Measurements from ENCODE around the gene OR8B3.
"Not testable (repeated sequence)": the region's sequence is repeated elsewhere in the genome, so short reads cannot be mapped to it uniquely, and the experiment has no call there.

OR8B3 gene, protein sequence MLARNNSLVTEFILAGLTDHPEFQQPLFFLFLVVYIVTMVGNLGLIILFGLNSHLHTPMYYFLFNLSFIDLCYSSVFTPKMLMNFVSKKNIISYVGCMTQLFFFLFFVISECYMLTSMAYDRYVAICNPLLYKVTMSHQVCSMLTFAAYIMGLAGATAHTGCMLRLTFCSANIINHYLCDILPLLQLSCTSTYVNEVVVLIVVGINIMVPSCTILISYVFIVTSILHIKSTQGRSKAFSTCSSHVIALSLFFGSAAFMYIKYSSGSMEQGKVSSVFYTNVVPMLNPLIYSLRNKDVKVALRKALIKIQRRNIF

DNA sequence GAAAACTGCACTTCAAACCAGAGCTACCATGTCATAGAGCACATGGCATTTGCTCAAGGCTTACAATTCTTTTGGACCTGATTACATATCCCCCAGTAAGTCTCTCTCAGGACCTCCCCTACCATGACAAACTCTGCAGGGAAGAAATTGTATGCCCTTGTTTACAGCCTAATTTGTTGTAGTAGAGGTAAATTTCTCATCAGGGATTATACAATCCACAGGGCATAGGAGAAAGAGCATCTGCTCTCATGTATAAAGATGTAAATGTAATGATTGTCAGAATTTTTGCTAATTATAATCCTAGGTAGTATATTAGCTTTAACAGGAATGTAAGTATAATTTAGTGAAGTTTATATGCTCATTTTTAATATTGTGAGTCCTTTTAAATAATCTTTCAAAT, at the start of gene OR8B3:
TSS of gene OR8B3 (minus strand) at position 101 of the 400 bp plus-strand sequence. CDS start 1,673 bp downstream, outside the sequence.
- DNase-seq = no peak

DNA sequence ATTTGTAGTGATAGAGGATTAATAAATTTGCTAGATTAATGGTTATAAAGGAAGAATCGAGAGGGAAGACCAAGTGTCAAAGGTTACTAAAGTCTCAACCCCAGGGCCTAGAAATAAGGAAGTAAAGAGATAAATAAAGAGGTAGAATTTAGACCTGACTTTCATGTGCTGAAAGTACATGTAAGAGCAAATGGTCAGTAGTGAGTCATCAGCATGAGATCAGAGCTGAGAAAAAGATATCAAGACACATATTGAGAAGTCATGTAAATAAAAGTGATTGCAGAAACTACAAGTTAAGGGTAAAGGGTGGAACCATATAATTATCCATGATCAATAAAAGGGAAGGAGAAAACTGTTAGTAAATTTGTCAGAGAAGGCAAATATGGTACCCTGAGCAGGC, 48.1 kb upstream of the OR8B3 start:
- no peak for DNase-seq

DNA sequence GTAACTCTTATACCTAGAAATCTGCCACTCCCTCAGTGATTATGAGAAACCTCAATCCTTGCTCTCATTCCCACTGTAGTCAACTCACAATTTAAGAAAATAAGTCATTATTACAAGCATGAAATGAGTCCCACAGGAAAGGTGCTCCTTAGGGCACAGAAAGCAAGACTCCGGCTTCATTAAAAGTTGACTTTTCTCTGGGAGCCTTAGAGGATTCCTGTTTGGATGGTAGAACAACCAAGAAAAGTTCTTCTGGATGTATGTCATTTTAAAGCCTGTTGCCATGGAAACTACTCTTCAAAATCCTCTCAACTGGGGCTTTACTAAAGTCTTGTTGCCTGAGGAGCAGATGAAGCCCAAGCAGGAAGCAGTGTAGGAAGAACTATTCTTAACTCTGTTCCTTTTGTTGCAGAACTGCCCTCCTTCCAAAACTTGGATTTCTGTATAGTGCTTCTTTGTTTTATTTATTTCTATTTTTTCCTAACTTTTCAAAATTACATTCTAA, 46.9 kb upstream of the OR8B3 start, which contains the start of gene OR8B8:
TSS of gene OR8B8 (minus strand) at position 51 of the 505 bp plus-strand sequence. CDS start 4,611 bp downstream, outside the sequence.
- DNase-seq = no peak

DNA sequence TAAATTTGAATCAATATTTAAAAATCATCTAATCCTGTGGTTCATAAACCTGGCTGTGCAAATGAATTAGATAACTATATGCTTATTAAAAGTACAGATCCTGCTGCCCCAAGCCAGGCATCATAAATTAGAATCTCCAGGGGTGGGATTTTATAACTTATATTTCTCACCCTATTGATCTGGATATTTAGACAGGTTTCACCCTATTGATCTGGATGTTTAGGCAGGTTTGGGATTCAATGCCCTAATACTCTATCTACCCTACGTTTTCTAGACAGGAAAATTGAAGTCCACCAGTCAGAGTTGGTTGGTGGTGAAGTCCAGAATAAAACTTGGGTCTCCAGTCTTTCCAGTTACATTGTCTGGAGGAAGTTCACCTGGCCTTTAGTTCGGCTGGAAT, 44.0 kb upstream of the OR8B3 start:
- no peak for DNase-seq

DNA sequence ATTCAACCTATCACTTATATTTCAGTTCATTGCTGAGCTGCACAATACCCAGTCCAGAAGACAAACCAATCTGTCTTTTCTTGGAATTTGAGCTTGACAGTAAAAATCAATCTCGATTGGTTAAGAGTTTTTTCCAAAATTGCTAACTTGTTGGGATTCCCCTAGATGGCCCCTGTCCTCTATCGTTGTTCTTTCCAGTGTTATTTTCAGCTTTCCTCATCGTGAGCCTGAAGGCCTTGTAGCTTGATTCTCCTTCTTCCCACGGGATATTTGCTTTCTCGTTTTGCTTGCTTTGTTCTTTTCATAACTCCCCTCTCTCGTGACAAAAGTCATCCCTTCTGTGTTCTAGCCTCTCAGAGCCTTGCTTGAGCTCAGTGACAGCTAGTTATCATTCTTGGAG, 43.6 kb upstream of the OR8B3 start:
- DNase-seq = no peak

DNA sequence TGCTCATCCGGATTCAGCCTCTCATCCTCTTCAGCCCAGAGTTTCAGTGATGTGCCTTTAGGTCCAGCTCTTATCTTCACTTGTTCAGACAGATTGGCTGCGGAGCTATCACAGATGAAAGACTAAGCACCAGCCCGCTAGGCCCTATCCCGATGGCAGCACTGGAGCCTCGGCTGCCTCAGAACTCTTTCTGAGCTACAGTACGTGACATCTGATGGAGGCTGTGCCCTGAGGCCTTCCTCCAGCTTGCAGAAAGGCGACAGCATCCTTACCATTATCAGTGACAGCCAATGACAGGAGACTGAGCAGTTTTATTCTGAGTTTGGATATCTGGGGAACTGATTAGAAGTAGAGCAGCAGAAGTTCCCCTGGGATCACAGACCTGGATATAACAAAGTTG, 42.7 kb upstream of the OR8B3 start:
- DNase-seq = no peak

DNA sequence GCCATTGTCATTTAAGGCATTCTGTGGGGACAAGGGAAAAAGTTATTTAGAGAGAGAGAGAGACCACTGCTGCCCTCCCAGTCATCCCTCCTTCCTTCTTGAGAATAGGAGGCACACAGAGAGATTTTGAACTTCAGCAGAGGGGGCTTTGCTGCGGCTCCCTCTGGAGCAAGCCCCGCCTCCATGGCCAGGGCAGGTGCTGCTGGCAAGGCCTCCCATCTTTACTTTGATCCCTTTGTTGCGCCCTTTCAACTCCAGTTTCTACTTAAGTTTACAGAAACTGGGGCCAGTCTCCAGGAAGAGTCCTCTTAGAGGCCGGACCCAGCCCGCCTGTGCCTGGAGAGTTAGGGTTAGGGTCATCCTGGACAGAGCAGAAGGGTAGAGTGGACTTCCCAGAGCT, 42.3 kb upstream of the OR8B3 start:
- no peak for DNase-seq

DNA sequence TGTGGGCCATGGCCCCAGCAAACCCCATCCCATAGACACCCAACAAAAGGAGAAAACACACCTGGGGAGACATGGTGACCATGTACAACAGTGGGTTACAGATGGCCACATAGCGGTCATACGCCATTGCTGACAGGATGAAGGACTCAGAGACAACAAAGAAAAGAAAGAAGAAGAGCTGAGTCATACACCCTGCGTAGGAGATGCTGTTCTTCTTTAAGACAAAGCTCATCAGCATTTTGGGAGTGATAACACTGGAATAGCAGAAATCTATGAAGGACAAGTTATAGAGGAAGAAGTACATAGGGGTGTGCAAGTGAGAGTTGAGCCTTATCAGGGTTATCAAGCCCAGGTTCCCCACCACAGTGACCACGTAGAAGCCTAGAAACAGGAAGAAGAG, 41.8 kb upstream of the OR8B3 start:
- DNase-seq = no peak

DNA sequence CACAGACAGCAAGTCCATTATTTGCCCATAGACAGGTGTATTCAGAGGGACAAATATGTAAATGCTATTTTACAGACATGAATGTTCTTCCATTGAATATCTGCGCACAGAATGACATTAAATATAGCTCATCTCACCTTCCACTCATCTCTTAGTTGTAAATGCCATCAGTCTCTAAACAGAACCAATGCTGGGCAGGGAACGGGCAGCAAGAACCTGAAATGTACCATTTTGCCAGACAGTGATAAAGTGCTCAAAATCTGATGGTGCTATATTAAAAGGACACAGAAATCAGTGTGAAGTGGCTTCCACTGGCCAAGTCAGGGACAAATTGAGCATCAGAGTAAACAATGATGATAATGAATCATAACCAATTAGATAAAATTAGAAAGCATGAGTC, 35.9 kb upstream of the OR8B3 start:
- no peak for DNase-seq

DNA sequence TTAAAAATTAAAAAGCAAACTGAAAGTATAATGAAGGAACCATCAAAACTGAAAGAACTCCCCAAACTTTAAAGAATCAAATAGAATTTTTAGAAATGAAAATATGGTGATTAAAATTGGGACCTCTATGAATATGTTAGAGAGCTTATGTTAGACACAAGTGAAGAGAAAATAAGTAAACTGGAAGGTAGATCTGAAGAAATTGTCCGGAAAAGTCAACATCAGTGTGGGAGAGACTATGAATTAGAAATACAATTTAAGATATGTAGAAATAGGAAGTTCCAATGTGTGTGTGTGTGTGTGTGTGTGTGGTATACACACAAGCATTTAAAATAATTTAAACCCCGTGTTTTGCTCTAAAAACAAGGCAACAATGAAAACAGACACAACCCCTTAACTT, 30.8 kb upstream of the OR8B3 start:
- no peak for DNase-seq

DNA sequence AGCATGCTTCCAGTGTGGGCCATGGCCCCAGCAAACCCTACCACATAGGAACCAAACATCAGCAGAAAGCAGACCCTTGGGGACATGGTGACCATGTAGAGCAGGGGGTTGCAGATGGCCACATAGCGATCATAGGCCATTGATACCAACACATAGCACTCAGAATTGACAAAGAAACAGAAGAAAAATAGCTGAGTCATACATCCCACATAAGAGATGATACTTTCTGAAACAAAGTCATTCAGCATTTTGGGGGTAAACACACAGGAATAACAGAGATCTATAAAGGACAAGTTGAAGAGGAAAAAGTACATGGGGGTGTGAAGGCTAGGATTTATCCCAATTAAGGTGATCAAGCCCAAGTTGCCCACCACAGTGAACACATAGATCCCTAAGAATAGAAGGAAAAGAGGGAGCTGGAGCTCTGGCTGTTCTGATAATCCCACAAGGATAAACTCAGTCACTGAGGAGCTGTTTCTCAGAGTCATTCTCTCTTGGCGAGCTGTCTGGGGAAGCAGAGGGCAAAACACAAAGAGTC, 25.6 kb upstream of the OR8B3 start, which contains the start of gene OR8B4:
TSS of gene OR8B4 (minus strand) at position 488 of the 538 bp plus-strand sequence. CDS start at position 488, 0 bp downstream.
- no peak for DNase-seq

DNA sequence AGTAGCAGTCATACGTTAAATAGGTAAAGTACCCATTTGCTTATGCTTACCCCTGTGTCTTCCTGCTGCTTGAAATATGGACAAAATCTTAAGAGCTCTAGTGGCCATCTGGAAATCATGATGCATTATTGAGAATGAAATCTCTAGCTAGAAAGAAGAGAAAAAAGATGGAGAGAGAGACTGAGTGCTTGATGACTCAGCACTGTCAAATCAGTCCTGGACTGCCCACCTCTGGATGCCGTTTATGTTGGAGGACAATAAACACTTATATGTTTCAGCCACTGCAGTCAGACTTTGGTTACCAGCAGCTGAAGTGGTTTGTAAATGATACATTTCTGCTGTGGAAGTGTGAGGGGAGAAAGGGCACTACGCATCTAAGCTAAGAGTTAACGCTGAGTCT, 22.2 kb upstream of the OR8B3 start:
- no peak for DNase-seq

DNA sequence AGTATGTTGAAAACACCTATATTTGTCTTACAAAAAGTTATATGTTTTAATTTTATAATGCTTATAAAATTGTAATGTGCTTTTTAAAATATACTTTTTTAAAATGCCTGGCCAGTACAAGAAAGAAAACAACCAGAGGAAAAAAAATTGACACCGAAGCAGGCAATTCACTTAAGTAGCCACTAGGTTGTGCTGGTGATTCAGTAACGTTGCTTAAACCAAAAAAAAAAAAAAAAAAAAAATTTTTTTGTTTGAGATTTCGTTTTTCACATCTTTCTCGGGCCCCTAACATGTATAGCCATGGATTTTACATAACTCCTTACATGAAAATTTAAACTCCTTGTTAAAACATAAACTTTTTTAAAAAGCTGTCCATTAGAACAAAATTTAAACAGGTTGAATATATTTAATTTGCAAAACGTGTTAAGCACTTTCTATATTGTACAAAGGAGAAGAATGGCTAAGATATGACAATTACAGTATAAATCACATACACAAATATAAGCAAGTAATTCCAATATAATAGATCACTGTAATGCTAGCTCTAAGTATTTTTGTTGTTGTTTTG, 16.6 kb upstream of the OR8B3 start:
- peak; percentile 0 for DNase-seq

DNA sequence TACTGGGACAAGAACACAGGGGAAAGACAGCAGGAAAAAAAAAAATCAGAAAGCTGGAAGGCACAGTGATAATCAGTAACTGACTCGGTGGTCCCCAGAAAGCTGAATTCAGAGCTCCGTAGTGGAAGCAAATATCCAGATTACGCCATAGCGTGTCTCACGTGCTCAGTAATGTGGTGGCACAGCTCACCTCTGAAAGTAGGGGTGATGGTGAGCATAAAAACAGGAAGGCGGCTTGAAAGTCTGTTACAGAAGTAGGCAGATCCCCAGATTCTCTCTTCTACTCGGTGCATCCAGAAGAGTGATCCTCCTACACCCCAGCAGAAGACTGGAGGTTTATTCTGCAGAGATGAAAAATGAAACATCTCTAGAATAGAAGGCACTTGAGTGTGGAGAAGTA, 11.1 kb upstream of the OR8B3 start:
- DNase-seq = no peak

DNA sequence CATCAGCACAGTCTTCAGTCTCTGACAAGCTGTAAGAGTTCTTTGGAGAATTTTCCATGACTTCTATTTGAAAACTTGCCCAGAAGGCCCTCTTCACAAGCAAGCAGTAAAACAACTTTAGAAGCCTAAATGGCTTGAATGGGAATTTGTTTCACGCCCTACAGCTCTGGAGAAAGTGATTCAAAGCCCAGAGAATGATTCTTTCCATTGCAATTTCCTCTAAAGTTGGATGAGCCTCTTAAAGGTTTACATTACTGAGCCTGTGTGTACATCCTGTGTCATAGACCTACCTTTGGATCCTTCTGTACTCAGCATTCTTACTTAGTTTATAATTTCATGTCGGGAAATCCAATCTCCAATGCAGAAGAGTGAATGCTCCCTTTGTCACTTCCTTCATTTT, 6.8 kb upstream of the OR8B3 start:
- no peak for DNase-seq

DNA sequence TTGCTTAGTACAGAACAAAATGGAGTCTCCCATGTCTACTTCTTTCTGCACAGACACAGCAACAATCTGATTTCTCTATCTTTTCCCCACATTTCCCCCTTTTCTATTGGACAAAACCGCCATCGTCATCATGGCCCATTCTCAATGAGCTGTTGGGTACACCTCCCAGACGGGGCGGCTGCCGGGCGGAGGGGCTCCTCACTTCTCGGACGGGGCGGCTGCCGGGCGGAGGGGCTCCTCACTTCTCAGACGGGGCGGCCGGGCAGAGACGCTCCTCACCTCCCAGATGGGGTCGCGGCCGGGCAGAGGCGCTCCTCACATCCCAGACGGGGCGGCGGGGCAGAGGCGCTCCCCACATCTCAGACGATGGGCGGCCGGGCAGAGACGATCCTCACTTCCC, 4.4 kb upstream of the OR8B3 start:
- not testable (repeated sequence) for DNase-seq

DNA sequence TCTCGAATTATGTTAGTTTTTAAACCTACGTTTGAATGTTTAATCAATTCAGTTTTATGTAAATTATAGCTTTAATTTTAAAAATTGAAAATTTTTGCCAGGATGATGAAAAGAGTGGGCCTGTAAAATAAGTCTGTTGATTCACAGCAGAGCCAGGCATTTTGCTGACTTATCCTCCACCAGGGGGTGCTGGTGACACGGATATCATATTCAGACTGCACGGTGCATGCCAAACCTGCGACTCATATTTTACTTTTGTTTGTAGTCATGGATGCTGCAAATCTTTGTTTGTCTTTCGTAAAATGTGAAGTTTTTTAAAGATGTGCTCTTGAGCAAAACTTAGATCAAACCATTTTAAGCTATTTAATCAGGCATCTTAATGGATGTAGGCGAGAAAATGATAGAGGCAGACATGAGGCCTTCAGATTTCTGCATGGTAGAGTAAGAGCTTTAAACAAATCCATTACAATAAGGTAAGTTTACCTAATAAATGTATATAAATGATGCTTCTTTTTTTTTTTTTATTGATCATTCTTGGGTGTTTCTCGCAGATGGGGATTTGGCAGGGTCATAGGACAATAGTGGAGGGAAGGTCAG, 3.6 kb upstream of the OR8B3 start:
- DNase-seq = peak; percentile 0

DNA sequence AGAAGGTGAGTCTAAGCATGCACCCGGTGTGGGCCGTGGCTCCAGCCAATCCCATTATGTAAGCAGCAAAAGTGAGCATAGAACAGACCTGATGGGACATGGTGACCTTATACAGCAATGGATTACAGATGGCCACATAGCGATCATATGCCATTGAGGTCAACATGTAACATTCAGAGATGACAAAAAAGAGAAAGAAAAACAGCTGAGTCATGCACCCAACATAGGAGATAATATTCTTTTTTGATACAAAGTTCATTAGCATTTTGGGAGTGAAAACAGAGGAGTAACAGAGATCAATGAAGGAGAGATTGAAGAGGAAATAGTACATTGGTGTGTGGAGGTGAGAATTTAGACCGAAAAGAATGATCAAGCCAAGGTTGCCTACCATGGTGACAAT, 2.0 kb downstream of the OR8B3 start:
- DNase-seq = not testable (repeated sequence)

DNA sequence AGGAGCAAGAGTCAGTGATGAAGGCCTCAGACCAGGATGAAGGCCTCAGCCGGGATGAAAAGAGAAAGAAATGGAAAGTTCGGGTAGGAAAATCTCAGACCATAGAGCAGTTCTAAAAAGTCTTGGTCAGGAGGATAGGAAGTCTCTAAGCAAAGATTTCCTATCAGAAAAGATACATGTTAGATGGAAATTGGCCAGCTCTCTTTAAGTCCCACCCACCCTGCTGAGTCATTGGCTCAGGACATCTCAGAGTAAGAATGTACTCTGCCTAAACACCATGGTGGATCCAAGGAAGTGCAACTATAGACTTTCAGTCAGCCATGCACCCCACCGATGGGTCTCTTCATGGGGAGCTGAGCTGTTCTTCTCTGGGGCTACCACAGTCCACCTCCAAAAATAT, 4.4 kb downstream of the OR8B3 start:
- no peak for DNase-seq

DNA sequence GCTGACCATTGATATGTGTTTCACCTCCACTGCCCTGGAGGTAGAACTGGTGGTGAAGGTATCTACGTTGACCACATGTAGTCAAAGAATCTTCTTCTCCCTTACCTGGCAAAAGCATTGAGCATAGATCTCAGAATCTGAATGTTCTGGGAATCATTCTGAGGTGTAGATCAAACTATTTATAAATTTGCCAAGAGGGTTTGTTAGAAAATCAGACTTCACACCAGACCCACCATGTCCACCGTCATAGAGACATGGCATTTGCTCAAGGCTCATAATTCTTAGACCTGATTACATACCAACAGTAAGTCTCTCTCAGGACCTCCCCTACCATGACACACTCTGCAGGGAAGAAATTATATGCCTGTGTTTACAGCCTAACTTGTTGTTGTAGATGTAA, 14.4 kb downstream of the OR8B3 start, which contains the start of gene OR8B2:
TSS of gene OR8B2 (minus strand) at position 101 of the 400 bp plus-strand sequence. CDS start 1,156 bp downstream, outside the sequence.
- no peak for DNase-seq

DNA sequence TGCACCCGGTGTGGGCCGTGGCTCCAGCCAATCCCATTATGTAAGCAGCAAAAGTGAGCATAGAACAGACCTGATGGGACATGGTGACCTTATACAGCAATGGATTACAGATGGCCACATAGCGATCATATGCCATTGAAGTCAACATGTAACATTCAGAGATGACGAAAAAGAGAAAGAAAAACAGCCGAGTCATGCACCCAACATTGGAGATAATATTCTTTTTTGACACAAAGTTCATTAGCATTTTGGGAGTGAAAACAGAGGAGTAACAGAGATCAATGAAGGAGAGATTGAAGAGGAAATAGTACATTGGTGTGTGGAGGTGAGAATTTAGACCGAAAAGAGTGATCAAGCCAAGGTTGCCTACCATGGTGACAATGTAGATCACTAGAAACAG, 16.0 kb downstream of the OR8B3 start:
- DNase-seq = not testable (repeated sequence)

DNA sequence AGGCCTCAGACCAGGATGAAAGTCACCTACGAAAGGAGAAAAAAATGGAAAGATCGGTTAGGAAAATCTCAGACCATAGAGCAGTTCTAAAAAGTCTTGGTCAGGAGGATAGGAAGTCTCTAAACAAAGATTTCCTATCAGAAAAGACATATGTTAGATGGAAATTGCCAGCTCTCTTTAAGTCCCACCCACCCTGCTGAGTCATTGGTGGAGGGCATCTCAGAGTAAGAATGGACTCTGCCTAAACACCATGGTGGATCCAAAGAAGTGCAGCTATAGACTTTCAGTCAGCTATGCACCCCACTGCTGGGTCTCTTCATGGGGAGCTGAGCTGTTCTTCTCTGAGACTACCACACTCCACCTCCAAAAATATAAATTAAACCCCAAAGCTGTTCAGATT, 18.2 kb downstream of the OR8B3 start:
- no peak for DNase-seq

DNA sequence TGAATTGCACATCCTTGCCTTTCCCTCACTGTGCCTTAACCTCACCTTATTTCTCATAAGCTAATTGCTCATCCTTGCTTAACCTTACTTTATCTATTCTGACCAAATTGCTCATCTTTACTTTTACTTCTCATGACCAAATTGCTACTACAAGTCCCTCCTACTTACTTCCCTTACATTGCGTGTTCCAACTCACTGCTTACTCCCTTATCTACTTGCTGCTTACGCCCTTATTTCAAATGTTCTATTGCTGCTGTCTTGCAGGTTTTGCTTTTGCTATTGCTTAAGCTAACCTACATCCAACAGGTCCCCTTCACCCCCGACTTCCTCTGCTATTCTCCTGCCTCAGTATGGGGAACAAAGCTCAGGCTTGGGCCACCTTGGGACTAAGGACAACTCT, 22.5 kb downstream of the OR8B3 start:
- DNase-seq = no peak

DNA sequence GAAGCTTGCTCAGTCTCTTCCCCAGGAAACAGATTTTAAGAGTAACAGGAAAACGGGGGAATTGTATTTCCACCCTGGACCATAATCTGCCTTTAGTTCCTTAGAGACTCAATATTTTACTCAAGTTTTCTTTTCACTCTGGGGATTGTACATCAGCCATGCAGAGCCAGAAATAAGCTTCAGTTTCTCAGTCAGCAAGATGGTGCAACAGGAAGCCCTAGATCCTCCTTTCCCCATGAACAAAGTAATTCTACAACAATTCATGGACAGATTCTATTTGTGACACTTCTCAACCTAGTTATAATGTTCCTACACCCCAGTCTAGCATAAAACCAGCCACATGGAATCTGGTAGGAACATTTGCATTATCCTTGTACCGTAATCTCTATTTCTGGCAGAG, 39.3 kb downstream of the OR8B3 start:
- no peak for DNase-seq

All from DMS79 (cell line).